ENCODE measurements around the gene S100A4.
"Not testable (repeated sequence)": the region's sequence is repeated elsewhere in the genome, so short reads cannot be mapped to it uniquely, and the experiment has no call there.

Gene S100A4

DNA sequence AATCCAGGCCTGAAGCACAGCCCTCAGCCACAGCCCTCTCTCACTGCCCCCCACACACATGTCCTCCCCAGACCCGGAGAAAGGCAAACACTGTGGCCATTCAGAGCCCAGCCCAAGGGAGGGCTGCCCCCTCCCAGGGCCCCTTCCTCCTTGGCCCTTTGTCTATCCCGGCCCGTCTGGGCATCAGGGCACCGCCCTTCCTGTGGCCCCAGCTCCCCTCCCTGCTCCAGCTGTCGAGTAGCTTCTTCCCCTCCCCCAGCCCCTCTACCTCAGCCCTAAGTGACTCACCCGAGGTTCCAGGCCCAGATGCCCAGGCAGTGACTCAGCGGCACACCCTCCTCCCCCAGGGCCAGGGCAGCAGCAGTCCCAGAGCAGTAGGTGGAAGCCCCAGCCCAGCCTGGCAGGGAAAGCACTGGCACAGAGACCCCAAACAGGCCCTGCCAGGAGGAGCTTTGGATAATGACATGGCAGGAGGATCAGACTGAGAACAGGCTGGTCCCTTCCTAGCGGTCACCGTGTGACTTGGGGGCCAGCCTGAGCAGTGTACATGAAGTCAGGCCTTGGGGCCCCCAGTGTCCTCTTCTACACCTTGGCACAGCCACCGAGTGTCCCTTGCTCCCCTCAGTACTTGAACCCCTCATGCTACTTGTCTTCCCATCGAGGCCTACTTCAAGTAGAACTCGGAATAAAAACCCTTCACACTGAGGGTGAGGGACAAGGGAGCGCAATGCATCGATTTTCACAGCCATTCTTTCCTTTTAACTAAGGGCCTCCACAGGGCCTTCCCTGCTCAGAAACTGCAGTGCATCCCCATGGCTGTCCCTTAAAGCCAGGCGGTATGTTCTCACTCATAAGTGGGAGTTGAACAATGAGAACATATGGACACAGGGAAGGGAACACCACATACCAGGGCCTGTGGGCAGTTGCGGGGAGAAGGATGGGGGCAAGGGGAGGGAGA is 21.1 kb upstream of the S100A4 start:
- DNase-seq: peak; percentile 53

DNA sequence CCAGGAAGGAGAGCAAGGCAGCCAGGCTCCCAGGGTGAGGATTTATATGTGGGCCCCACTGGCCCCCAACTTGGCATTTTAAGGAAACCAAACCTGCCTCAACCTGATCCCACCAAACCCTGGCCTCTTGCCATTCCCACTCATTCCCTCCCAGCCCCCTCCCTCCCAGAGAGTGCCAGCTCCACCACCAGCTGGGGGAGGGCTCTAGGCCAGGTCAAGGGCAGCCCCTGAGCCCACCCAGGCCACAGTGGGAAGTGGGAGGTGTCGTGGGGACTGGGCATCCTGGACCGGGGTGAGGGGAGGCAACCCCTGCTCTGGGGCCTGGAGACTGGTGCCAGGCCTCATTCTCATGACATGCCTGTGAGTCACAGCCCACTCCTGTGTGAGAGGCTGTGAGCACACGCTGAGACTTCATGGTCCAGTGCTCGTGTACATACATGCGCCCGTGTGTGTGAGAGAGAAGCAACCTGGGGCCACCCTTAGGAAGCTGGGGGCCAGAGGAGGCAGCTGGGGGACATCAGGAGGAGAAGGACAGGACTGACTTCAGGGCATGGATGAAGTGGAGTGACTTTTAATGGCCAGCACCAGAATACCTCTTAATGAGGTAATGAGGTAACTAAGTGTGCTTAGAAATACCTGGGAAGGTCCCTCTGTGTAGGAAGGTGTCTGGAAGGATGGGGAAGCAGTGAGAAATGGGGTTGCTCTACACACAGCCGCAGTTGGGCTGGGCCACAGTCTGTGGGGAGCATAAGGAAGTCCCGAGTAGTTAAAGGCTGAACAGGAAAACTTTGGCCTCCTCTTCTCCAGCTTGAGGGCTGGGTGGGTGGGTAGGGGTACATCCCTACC is 20.1 kb upstream of the S100A4 start, which contains the start of gene S100A2:
TSS of gene S100A2 (minus strand) at position 316 of the 846 bp plus-strand sequence. CDS start 1,967 bp downstream, outside the sequence.
- DNase-seq: peak; percentile 58

DNA sequence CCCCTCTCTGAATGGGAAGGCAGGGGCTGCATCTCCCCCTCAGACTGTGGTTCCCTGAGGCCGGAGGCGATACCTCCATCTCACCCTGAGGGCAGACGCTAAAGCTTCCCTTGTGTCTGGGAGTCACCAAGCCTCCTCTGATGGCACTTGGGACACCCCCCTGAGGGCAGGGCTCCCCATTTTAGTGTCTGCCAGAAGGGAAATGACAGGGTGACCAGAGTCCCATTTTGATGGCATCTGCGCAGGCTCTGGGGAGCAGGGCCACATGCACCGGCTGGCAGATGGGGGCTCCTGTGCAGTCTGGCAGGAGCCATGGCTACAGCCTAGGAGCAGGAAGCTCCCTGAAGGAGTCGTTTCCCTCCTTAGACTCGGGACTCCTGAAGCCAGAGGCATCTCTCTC is 18.4 kb upstream of the S100A4 start:
- no peak for DNase-seq

DNA sequence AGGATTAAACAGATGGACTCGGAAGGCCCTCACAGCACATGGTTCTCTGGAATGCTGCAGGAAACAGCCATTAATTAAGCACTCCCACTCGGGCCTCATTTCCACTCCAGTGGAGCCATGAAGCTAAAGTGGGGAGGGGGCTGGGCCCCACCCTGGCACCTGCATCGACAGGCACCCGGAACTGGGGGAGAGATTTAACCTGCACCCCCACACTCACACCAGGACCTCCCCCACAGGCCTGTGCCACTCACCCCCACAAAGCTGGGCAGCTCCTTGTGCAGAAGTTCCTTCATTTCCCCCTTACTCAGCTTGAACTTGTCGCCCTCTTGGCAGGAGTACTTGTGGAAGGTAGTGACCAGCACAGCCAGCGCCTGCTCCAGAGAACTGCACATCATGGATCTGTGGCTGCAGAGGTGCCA is 17.9 kb upstream of the S100A4 start:
- DNase-seq: no peak

DNA sequence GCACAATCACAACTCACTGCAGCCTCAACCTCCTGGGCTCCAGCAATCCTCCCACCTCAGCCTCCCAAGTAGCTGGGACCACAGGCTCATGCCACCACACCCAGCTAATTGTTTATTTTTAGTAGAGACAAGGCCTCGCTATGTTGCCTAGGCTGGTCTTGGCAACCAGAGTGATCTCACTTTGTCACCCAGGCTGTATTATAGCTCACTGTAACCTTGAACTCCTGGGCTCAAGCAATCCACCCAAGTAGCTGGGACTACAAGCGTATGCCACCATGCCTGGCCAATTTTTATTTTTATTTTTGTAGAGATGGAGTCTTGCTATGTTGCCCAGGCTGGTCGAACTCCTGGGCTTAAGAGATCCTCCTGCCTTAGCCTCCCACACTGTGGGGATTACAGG is 16.4 kb upstream of the S100A4 start:
- not testable (repeated sequence) for DNase-seq

DNA sequence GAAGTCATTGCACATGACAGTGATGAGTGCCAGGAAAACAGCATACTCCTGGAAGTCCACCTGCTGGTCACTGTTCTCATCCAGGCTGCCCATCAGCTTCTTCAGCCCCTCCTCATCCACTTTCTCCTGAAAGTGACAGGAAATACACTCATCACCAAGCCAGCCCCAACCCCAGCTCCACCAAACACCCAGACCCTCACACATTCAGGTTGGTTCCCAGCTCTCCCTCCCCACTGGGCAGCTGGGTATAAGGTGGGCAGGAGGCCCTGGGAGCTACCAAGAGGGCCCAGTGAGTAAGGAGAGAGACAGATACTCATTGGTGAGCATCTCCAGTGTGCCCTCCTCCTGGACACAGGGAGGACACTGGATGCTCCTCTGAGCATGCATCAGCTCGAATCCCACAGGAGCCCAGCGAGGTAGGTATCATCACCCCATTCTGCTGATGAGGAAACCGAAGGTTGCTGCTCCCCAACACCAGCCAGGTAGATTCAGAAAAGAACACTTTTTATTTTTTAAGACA is 15.9 kb upstream of the S100A4 start:
- DNase-seq: no peak

DNA sequence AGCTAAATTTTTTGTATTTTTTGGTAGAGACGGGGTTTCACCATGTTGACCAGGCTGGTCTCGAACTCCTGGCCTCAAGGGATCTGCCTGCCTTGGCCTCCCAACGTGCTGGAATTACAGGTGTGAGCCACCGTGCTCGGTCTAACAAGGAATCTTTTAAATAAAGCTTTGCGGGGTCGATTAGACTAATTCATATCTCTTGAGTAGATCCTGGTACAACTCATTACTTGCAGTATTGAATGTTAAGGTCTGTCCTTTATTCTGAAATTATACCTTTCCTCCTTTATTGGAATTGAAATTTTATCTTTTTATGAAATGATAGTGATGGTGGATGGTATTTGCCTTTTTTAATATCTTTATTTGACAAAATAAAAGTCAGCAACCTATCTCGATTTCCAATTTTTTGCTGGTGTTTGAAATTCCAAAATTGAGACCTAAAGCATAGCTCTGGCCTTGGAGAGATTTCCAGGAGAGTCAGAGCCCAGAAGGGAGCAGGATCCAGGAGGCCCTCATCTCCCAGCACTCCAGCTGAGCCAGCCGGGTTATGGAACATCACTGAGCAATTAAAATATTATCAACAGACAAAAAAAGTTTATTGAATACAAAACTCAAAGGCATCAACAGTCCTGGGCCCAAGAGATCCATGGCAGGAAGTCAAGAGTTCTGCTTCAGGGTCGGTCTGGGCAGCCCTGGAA is 15.3 kb upstream of the S100A4 start:
- DNase-seq: no peak

DNA sequence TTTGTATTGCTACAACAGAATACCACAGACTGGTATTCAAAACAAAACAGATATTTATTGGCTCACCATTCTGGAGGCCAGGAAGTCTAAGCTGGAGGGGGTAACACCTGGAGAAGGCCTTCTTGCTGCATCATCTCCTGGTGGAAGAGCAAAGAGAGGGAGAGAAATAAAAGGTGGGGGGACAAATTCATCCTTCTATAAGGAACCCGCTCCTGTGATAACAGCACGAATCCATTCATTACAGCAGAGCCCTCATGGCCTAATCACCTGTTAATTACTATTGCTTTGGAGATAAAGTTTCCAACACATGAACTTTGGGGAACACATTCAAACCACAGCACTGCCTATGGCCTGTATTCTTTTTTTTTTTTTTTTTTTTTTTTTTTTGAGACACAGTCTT is 14.6 kb upstream of the S100A4 start:
- no peak for DNase-seq

DNA sequence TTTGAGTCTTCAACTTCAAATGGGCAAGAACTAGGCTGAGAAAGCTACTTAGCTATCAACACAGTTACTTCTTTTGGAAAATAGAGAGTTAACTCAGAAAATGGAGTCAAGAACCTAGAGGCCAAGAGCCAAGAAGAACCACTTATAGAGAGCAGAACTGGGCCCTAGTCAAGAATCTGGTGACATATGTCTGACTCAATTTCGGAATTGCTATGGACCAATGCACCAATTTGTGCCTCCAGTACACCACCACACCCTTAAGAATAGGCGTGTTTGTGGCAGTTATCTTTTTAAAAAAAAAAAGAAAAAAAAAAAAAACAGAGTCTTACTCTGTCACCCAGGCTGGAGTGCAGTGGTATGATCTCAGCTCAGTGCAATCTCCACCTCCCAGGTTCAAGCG is 12.3 kb upstream of the S100A4 start:
- DNase-seq: no peak

DNA sequence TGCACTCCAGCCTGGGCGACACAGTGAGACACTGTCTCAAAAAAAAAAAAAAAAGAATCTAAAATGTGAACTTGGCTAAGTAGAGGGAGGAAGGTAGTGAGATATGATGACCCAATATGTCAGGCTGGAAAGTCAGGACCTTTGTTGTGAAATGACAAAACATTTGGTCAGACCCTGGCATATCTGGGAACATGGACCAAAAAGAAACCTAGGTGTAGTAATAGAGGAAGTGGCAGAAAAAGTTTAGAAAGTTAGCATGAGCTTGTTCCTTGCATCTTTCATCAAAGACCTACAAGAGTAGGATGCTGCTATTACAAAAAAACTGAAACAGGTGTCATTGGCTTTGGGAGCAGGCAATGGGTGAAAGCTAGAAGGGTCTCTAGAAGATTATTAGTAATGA is 10.7 kb upstream of the S100A4 start:
- DNase-seq: no peak

DNA sequence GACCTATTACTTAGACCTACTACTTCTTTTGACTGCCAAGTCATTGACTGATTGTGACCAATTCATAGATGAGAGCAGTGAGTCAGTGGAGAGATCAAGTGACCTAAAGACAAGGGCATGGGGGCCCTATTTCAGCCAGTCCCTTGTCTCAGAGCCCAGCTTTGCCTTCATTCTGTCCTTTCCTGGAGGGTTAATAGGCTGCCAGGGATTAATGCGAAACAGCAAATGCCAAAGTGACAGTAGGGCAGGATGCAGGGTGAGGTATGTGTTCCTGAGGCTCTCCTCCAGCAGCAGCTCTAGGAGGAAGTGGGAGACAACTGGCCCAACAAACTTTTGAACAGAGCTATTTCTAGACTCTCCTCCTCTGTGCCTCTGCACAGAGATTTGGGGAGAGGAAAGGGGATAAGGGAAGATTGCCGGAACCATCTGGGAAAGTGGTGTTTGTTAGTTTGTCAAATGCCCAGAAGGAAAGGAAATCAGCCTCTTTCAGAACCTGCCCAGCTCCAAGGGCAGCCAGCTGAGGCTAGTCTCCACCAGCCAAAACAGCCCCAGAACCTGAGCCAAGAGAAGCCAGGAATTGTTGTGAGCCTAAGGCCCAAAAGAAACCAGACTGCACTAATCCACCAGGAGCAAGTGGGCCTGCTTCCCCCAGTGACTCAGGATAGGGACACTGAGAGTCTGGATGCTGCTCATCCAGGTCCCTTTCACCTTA is 8.4 kb upstream of the S100A4 start:
- DNase-seq: no peak

DNA sequence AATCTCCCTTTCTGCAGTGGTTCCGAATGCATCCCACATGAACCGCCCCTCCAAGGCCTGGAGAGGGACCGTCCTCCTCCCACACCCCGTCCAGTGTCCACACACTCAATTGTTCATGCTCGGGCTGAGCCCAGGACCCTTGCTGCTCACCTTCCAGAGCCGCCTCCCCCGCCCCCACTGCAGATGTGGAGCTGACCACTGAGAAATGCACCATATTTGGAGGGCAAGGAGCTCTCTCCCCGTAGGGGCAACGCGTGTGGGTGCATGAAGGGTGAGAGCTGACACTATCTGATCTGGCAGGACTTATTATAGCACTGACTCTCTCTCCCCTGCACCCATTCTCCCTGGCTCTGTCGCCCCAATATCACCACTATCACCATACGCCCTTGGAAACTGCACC is 7.5 kb upstream of the S100A4 start:
- no peak for DNase-seq

DNA sequence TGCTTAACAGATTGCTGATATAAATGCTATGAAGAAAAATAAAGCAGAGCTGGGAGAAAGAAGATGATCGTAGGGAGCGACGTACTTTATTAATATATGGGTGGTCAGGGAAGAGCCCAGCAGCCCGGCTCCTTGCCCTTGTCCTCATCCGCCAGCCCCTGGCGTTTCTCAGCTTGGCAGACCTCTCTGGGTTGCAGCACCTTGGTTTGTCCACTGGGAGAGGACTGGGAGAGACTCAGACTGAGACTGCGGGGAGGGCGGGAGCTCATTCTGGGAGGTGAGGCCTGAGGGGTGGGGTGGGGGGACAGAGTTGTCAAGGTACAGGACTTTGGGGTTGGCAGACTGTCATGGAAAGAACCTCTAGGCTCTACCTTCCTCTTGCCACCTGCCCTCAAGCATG is 6.7 kb upstream of the S100A4 start:
- no peak for DNase-seq

DNA sequence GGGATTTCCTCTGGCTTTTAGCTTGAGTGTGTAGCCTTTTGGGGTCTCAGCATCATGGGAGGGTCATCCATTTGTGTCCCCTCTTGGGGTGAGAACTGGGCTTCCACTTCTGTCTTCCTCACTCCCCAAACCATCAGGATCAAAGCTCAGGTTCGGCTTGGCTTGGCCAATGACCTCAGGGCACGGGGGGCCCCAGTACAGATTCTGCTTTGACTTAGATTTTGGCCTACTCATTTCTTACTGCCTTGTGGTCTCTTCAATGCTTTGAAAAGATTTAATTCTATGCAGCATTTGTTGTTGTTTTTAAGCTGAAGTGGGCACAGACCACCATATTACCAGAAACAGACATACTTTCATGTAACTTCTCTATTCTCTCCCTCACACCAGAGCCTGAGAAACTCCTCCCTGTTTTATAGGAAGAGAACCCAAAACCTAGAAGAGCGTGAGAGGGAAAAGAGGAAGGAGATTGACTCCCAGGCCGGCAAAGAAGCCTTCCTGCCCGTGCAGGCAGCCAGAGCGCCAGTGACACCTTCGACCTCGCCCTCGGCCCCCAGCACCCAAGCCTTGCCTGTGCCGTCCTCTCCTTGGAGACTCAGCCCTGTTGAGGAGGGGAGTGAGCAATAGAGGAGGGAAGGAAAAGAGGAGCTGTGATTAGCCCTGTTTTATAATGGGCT is 5.4 kb upstream of the S100A4 start:
- DNase-seq: no peak

DNA sequence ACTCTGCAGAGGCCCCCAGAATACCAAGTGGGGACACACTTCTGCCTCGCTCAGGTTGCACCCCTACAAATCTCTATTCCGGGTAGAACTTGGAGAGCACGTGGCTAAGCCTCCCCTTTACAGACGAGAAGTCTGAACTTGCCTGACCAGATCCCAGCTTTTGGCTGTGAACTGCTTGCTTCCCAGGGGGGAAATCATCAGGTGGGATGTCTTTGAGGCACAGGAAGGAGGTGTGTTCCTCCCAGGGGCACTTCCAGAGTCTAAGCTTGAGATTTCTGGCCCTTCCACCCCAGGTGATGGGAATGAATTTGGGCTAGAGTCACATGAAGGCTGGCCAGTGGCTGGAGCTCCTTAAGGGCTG is 4.8 kb upstream of the S100A4 start:
- no peak for DNase-seq

DNA sequence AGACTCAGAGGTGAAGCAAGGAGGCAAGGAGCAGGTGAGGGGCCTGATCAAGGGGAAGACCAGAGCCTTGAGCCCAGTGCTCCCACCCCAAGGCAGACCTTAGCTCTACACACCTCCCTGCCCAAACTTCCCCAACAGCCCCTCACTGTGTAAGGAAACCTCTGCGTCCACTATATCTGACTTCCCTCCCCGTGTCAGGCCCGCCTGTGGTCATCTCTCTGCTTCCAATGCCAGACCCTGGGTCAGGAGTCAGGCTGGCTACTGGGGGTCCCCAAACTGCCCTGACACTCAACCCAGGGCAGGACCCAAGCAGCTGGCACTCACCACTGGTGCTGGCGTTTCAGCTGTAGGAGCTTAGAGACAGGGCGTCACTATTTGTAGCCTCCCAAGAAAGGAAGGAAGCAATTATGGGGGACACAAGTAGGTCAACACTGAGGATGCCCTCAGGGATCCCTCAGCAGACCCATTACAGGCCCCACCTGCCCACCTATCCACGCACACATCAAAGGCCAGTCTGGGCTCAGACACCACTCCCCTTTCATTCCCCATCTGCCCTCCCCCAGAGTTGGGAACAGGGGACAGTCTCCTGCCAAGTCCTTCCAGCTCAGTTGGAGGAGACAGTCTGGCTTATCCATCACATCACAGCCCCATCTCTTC is 4.3 kb upstream of the S100A4 start:
- no peak for DNase-seq

DNA sequence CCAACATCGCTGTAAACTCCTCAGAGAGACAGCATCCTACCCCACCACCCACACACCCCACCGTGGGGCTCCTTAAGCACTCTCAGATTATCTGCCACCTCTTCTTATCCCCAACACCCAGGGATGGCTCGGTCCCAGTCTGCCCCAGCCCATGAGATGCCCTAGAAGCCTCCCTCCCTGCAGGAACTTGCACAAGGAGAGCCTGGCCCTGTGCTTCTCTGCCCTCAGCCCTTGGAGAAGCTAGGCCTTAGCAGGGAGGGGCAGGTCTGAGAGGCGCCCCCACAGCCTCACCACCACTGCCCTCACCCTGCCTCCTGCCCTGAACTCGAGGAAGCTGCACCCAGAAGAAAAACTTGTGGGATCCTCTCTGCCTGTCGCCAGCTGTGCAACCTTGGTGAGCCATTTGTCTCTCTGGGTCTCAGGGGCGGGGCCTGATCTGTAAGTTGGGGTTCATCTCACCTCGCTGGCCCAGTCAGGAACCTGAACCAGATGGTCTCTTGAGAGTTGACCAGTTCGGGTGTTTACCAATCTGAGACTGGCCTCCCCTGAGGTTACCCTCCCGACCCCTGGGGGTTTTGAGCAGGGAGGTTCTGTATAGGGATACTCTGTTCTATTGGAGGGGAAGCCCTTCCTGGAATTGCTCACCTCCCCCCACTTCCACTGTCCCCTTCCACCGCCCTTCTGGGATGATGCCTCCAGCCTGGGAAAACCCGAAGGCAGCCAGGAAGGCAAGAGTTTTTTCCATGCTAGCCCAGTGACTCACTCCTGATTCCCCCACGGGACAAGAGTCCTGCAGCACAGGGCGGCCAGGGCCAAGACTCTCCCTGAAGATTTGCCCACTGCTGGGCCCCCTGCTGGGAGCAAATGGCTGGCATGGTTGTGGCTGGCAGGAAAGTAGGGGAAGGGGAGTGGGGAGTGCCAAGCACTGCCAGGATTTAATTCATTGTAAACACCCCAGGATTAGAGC is 3.4 kb upstream of the S100A4 start, which contains the start of gene S100A3:
TSS of gene S100A3 (minus strand) at position 537 of the 967 bp plus-strand sequence. CDS start 773 bp downstream, outside the sequence.
- no peak for DNase-seq

DNA sequence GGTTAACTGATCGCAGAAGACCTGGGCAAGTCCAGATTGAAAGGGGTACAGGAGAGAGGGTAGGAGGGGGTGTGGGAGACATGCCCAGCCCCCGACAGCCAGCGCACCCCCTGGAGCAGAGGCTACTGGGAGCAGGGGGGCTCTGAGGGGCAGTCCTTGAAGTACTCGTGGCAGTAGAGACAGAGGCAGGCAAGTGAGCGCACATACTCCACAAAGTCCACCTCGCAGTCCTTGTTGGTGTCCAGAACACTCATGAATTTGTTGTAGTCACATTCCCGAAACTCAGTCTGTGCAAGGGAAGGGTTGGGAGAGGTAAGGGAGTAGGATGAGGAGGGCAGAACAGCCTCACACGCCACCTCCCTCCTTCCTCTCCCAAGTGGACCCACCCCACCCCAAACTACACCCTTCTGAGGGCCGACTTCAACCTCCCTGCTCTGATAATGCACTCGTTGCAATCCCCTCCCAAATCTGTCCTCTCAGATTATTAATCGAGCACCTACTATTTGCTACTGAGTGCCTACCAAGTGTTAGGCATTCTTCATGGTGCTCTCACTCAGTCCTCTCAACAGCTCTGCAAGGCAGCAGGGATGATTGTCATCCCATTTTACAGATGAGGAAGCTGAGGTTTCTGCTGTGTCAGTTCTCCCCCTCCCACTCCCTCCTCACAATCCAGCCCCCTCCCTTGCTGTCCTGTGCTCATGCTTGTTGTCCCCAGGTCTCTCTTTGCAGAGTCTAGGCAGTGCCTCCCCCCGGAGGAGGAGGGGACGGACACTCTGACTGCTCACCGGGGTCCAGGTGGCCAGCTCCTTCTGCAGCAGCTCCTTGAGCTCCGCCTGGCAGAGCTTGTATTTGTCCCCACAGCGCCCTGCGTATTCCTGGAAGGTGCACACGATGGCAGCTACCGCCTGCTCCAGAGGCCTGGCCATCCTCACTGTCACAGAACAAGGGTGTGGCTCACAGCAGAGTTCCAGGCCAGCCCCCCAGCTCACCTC is 2.2 kb upstream of the S100A4 start:
- no peak for DNase-seq
